HG03066 (cell line): Measurements from ENCODE around the gene CDNF.
A peak's percentile ranks its signal among the peaks of the same experiment; 100 is the strongest.
"Not testable (repeated sequence)": the region's sequence is repeated elsewhere in the genome, so short reads cannot be mapped to it uniquely, and the experiment has no call there.

Experiments used
- ATAC-seq: cut with Tn5 transposase; IDR thresholded peaks from one replicate; pipeline ENCODE4 v1.9.1; 2021; ENCODE audit warnings: low read depth; ENCODE audit not compliant: unreplicated experiment

The CDNF gene

GRCh38 chr10:14840178-14840577, 2.3 kb upstream of the CDNF start:
- no peak for ATAC-seq

- ATAC-seq, result no peak
Measured at GRCh38 chr10:14839305-14839695, 1.5 kb upstream of the CDNF start.

GRCh38 chr10:14838582-14839304, 906 bp upstream of the CDNF start:
- ATAC-seq, result peak; percentile 2

- ATAC-seq, result no peak
Measured at GRCh38 chr10:14837003-14837756, 657 bp downstream of the CDNF start.

GRCh38 chr10:14836208-14836607, 1.6 kb downstream of the CDNF start:
- no peak for ATAC-seq

- ATAC-seq, result no peak
Measured at GRCh38 chr10:14833106-14833505, 4.7 kb downstream of the CDNF start.

GRCh38 chr10:14826076-14826829, 11.6 kb downstream of the CDNF start:
- ATAC-seq, result no peak

GRCh38 chr10:14823966-14824365, 13.9 kb downstream of the CDNF start:
- ATAC-seq, result no peak

GRCh38 chr10:14822879-14823755, 14.7 kb downstream of the CDNF start:
- ATAC-seq, result no peak

- ATAC-seq, result no peak
Measured at GRCh38 chr10:14821635-14822375, 16.0 kb downstream of the CDNF start.

- ATAC-seq, result no peak
Measured at GRCh38 chr10:14820775-14821154, 17.1 kb downstream of the CDNF start.

- no peak for ATAC-seq
Measured at GRCh38 chr10:14820010-14820774, 17.6 kb downstream of the CDNF start.

GRCh38 chr10:14816717-14817116, 21.1 kb downstream of the CDNF start:
- not testable (repeated sequence) for ATAC-seq

- no peak for ATAC-seq
Measured at GRCh38 chr10:14815681-14816080, 22.2 kb downstream of the CDNF start.

- ATAC-seq, result no peak
Measured at GRCh38 chr10:14812271-14812670, 25.6 kb downstream of the CDNF start.

- ATAC-seq, result no peak
Measured at GRCh38 chr10:14810969-14811953, 26.6 kb downstream of the CDNF start.

GRCh38 chr10:14806318-14806717, 31.5 kb downstream of the CDNF start:
- ATAC-seq, result no peak

- no peak for ATAC-seq
Measured at GRCh38 chr10:14803827-14804226, 34.0 kb downstream of the CDNF start.
